GM19395 (cell line): ENCODE measurements around the gene E2F3.
A peak's percentile ranks its signal among the peaks of the same experiment; 100 is the strongest.

Source experiments
- ATAC-seq: cut with Tn5 transposase; IDR thresholded peaks from one replicate; pipeline ENCODE4 v1.9.1; 2021; ENCODE audit warnings: mild to moderate bottlenecking, moderate library complexity; ENCODE audit not compliant: unreplicated experiment

The E2F3 gene

DNA sequence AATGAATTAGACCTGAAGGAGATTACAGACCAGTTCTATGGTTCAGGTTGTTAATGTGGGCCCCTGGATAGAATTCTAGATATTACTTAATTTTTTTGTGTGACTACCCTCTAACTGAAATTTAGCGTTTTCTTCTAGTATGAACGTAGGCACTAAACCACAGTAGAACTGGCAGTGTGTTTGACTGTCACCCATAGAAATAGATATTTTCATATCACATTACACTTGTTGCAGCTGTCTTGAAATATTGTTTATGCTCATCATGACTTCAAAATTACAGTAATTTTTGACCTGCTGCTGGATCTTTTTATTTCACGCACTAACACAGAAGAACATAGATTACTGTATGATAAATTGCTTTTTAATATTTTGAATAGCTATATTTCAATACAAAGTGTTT lies 31.6 kb downstream of the E2F3 start:
- ATAC-seq: no peak

DNA sequence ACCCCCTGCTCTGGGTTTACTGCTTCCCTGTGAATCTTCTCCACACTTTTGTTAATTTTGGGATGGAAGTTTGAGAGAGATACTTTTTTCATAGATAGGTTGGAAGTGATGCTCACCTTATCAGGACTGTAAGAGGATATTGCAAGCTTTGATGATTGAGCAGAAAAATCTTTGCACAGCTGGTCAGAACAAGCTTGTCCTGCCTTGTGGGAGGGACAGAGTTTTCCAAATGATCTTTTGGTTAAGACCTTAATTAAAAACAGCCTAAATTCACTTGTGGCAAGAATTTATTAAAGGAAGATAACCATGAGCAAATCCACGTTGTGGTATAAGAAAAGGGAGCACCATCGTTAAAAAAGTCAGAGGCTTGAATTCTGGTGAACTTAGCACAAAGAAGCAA lies 32.2 kb downstream of the E2F3 start:
- no peak for ATAC-seq

DNA sequence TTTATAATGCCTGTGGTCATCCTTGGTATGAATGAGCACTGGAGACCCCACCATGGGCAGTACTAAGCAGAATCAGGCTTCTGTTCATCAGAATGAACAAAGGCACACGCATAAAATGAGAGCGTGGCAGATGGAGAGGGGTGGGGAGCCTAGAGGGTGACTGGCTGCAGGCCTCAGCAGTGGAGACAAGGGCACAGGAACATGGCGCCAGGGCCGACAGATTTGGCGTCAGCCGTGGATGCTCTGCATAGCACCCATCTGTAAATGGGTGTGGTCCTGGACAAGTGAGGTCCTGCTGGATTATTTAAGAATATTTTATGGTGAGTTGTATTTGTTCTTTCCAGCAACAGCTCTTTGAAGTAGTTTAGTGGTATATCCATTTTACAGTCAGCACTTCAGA lies 33.1 kb downstream of the E2F3 start:
- no peak for ATAC-seq

DNA sequence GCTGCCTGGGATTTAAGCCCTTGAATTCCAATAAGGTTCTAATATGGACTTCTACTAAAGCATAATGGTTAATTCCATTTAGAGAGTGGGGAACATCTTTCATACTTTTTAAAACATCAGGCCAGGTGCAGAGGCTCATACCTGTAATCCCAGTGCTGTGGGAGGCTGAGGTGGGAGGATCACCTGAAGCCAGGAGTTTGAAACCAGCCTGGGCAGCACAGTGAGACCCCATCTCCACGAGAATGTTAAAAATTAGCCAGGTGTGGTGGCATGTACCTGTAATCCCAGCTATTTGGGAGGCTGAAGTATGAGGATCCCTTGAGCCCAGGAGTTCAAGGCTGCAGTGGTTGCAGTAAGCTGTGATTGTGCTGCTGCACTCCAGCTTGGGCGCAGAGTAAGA lies 35.0 kb downstream of the E2F3 start:
- no peak for ATAC-seq

DNA sequence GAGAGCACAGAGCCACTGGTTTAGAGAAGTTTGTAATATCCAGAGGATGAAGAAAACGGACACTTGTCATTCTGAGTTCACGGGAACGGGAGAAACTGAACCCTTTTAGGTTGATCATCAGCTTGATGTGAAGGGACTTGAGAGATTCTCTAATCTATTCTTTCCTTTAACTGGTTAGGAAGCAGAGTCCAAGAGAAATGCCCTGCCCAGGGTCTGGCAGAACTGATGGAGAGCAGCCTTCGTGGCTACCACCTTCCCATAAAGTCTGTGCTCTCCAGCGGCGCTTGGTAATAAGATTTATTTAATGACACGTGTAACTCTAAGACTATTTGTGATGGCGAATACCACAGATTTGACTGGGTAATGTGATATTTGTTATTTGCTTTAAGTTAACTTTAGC lies 36.0 kb downstream of the E2F3 start:
- ATAC-seq: no peak

DNA sequence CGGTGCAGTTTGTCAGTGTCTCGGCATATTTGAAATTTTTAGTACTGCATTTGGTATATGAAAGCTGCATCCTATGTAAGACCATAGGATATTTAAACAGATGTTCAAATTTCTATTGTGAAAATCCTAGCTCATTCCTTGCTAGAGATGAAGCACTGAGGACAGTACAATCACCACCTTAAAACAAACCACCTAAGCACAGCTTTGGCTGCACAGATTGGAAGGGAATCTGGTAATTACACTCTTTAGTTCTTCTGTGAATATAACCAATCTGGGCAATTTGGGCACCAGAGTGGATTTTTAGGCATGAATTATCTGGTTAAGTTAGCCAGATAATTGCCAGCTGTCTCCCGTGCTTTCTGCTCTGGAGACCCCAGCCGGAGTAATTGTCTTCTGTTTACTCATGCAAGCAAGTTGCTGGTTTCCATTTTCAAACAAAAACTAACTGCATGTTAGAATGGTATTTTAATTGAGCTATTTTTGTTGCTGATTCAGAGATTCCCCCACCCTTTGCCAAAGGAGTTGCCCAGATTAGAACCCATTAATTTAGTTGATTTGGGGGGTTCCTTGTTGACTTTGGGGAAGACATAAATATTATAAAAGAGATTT lies 36.9 kb downstream of the E2F3 start:
- ATAC-seq: no peak

DNA sequence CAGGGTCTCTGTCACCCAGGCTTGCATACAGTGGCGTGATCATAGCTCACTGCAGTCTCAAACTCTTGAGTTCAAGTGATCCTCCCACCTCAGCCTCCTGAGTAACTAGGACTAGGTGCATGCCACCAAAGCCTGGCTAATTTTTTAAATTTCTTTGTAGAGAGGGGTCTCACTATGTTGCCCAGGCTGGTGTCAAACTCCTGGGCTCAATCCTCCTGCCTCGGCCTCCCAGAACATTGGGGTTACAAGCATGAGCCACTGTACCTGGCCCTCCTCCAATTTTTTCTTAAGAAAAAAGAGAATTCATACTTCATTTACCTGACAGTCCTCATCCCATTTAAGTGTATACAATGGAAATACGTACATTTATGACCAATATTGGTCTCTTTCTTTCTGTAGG lies 37.9 kb downstream of the E2F3 start:
- ATAC-seq: no peak

DNA sequence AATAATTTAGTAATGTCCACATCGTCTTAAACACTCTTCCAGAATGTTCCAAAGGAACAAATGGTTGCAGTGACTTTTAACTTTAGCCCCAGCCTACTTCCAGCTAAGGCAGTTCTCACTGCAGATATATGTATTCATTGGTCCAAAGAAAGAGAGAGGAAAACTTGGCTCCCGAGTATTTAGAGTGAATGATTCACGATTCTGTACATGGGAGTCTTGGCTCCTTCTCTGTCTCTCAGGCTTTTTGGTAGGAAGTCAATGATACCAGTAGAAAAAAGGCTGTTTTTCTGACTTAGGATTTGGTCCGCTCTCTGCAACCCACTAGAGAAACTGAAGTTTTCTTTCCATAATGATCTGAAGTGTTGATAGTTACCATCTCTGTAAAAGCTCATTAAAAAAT lies 38.6 kb downstream of the E2F3 start:
- no peak for ATAC-seq

DNA sequence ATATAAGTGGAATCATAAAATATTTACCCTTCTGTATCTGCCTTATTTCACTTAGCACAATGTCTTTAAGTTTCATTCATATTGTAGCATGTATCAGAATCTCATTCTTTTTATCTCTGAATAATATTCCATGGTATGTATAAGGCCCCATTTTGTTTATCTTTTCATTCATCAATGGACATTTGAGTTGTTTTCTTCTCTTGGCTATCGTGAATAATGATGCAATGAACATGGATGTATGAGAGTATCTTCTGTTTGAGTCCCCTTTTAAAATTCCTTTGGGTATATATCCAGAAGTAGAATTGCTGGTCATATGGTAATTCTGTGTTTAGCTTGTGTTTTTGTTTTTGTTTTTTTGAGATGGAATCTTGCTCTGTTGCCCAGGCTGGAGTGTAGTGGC lies 39.6 kb downstream of the E2F3 start:
- no peak for ATAC-seq

DNA sequence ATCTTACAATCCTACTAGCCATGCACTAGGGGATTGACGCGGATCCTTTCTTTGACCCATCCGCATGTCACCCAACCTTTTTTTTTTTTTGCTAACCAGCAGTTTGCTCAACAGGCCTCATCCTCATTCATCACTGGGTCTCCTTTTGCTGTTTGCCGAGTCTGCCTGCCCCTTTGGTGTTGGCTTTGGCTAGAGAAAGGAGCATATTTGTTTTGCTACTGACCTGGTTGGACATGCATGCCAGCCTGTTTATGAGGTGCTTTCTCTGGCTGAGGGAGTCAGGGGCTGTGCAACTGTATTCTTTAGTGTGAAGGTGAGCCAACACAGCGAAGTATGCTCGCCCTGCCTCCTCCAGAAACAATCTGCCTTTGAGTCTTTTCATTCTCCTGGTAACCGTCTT lies 40.2 kb downstream of the E2F3 start:
- no peak for ATAC-seq

DNA sequence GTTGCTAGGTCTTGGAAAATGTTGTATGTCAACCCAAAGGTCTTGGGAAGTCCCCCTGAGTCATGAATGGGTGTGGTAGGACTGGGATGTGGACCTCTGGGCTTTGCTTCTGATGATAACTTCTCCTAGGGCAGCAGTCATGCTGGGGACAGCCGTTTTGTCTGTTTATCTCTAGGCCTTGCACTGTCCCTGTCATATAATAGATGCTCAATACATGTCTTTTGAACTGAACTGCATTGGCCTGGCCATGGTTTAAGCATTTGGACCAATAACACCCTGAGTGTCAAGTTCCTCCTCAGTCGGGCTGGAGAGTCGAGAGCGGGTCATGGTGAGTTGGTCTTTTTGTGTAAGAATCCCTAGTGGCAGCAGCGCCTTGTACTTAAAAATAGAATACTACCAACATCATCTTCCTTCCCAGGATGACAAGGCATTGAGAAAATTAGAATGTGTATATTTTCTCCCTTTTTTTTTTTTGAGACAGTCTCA lies 43.1 kb downstream of the E2F3 start:
- ATAC-seq: no peak

DNA sequence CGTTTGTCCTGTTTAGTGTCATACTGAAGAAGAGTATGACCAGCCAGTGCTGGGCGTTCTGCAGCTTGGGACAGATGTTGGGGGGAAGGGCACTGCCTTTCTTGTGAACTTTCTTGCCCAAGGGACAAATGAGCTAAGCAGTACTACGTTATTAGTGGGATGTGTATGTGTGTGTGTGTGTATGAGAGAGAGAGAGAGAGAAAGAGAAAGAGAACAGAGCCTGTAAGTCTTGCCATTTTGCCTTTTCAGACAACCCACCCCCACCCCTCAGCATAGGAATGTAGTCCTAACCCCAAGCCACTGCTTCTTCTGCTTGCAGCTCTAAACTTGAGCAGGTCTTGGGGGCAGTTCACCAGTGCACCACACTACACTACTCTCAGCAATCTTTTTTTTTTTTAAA lies 45.5 kb downstream of the E2F3 start:
- ATAC-seq: no peak

DNA sequence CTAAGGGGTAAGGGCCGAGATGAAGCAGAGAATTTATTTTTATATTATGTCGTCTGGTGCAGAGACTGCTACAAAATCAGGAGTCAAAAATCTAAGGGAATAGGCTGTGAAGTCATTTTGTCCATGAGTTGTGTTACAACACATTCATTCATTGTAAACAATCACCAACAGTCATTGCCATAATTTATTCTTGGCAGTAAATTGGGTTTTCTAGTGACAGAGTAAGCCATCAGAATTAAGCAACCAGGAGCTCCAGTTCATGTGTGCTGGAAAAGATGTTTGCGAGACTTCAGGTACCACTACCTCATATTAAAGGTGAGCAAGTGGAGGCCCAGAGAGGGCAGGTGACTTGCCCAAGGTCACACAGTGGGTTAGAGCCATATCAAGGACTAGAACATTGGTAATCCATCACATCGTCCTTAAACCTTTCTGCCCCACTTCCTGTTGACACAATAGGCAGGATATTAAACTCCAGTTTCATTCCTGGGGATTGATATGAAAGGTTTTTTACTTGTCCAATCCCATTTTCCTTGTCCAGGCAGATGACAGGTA lies 46.0 kb downstream of the E2F3 start:
- no peak for ATAC-seq

DNA sequence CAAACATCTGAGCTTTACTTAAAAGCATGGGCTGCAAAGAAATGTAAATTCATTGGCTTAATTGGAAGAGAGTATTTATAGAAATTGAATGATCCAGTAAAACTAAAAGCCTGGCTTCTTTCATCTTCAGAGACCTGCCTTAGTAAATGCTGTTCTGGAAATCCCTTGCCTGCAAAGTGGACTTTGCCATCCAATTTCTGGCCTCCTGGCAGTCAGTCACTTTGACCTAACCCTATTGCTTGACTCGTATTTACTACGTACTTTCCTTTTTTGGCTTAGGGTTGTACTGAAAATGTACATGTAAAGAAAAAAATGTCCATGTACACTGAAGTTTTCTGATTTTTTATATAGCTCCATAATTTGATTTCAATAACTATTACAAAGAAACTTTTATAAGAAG lies 47.1 kb downstream of the E2F3 start:
- ATAC-seq: no peak

DNA sequence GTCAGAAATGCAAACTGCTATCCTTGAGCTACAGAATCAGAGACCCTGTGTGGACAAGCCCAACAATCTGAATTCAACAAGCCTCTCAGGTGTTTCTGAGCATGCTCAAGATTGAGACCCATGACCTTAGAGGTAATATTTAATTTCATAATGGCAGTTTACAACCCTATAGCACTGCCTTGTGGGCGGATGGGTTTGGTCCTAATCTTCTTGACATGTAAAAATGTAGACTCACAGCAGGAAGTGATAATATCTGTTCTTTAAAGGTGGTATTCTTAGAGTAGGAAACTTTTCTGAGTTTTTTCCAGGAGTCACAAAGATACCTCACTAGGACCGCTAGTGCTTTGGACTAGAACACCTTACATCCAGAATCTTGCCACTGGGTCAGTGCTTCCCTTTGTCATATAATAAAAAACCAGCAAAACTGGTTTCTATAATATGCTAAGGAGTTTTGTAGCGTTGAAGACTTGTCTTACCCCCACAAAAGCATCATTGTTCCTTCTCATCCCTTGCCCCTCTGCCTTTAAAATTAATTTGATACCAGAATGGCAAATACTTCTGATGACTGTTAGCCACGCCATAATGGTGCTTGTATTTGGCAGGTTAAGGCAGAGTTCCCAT lies 52.6 kb downstream of the E2F3 start:
- no peak for ATAC-seq

DNA sequence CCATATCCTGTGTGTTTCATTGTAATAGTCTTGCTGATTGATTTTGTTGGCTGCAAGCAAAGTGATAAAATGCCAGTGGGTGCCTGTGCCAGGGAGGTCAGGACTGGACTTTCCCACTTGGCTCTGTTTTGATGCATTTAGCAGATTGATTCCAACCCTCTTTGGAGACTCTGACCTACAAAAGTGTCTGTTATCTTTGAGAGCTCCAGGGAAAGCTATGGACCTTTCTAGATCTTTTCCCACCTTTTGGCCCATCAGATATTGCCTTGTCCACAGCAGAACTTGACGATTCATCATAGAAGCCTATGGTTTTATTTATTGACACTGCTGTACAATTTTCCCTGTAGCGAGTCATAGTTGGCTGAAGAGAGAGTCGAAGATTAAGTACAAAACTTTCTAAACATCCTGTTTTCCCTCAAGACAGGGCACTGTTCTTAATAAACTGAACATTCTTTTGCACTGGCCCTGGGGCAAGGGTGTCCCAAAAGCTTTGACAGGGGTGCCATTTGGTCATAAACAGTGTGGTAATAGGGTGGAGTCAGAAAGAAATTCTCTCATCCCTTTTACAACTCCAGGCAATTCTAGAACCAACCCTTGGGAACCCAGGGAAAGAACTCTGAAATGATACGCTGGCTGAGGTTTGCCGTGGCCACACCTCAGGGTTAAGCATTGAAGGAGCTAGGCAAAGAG lies 53.7 kb downstream of the E2F3 start:
- no peak for ATAC-seq

DNA sequence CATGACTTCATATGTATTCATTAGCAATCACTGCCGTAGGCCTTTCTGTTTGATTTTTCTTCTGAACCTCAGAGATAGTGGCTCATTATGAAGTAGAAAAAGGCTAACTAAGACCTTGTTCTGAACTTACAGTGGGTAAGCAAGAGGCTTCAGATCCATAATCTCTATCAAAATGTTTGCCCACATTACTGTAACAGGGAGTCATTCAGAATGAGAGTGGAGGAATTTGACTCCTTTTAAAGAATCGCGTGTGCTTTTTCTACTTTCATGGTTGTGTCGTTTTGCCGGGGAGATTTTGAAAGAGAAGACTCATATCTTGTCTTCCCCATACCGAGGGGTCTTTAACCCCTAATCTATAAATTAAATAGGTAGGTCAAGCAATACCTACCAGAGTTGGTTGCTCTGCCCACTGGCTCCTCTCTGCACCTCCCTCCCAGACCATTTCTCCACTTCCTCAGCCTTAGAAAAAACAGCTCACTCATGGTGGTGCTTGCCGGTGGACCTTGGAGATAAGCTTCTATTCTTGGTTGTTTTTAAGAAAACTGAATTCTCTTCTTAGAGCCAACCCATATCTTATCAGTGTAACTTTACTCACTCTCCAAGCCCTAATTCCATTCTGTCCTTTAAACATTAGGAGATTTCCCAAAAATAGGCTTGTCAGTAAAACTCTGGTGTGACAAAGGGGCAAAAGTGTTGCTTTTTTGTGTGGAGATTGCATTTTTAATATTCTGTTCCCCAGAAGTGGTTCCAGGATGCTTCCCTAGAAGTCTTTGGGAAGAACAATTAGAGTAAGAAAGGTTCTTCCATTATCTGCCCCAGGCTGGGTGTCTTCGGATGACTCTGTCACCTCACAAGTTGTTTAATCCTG lies 56.6 kb downstream of the E2F3 start:
- no peak for ATAC-seq

DNA sequence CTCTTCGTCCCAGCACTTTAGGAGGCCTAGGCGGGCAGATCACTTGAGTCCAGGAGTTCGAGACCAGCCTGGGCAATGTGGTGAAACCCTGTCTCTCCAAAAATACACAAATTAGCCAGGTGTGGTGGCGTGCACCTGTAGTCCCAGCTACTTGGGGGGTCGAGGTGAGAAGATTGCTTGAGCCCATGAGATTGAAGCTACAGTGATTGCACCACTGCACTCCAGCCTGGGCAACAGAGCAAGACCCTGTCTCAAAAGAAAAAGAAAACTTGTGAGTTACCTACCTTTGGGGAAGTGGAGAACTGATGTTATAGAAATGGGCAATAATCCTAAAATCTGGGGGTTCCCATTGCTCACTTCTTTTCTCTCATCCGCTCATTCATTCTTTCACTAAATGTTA lies 58.0 kb downstream of the E2F3 start:
- no peak for ATAC-seq

DNA sequence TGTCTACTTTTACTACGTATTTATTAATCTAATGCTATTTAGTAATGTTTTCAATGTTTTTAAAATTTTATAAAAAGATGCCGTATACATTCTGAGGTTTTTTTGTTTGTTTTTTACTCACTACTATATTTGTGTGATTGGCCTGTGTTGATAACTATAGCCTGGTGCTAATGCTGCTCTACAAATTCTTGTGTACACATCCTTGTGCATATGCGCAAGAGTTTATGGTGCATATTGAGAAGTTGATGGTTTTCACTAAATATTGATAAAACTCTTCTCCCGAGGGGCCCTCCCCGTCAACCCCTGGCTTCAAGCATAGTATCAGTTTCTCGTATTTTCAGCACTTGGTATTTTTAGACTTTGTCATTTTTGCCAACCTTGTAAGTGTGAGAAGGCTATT lies 59.9 kb downstream of the E2F3 start:
- no peak for ATAC-seq

DNA sequence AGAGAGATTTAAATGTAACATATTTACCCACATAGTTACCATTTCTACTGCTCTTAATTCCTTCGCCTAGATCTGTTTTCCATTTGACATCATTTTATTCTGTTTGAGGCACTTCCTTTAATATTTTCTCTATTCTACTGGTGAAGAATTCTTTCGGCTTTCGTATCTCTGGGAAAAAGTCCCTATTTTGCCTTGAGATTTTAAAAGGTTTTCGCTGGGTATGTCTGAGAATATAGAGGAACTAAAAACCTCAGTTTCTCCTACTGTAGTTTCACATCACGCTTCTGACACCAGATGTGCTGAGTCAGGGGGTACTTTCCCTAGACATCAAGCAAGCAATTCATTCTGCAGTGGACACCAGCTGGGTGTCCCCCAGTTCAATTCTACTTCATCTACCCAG lies 61.7 kb downstream of the E2F3 start:
- ATAC-seq: peak; percentile 59

DNA sequence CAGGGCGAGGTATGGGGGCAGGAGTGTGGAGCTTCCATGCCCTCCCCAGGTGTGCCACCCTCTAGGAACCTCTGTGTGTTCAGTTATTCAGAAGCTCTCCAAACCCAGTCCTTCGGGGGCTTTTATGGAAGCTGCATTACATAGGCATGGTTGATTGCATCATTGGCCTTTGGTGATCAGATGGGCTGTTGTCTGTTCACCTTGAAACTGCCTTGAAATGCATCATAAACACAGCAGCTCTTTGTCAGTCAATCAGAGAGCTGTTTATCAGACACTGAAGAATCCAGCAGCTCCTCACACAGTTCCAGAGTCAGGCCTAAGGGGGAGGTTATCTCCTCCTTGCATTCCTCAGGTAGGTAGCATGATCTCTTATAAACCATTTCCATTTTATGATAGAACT lies 62.4 kb downstream of the E2F3 start:
- ATAC-seq: no peak
